GM19023 (cell line): ENCODE measurements around the gene GAS2L3.

Experiments used
- ATAC-seq: cut with Tn5 transposase; IDR thresholded peaks from one replicate; pipeline ENCODE4 v1.9.1; 2021; ENCODE audit warnings: mild to moderate bottlenecking, moderate library complexity; ENCODE audit not compliant: unreplicated experiment

The GAS2L3 gene

GRCh38 chr12:100656856-100657255, 83.4 kb downstream of the GAS2L3 start:
- ATAC-seq = no peak

DNA sequence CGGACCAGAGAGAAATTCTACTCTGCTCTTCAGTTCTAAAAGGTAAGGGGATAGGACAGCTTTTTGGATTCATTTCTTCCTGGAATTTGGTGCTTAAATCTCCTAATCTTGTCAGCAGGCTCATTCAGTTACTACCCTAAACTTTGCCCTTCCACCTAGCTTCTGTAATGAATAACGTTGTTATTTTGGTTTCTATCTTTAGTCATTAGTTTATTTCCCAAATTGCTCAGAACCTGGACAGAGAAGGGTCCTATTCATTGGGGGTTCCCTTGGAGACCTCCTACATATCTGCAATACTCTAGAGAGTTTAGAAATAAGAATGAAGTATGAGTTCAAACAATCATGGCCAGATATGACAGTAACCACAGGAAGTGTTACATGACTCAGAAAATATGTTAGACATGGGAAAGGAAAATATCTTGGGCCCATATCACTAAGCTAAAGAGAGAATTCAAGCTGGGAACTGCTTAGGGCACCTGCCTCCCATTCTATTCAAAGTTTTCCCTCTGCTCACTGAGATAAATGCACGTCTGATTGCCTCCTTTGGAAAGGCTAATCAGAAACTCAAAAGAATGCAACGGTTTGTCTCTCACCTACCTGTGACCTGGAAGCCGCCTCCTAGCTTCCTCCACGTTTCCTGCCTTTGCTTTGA, 87.9 kb downstream of the GAS2L3 start:
- ATAC-seq = no peak

- ATAC-seq = no peak
These were observed 93.1 kb downstream of the GAS2L3 start for GRCh38 chr12:100666588-100666987.

DNA sequence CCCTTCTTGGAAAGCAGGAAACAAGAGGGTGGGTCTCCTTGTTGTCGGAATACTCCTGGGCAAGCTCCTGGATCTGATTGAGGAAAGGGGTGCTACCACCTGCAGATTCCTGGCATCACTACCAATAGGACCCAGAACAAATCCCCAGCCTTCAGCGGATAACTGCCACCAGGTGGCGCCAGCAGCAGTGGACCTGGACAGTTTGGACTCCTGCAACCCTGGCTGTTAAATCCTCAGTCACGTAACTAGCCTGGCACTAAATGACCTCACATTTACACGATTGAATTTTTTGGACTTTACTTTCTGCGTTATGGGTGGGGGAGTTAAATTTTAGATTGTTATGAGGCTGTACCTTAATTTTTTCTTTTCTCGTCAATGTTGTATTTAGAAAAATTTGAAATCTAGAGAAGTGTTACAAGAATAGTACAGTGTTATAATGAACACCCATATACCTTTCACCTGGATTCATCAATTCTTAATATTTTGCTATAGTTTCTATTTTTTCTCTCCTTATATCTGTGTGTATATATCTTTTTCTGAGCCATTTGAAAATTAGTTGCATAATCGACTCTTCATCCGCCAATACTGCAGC, 95.6 kb downstream of the GAS2L3 start:
- peak; percentile 85 for ATAC-seq

GRCh38 chr12:100669922-100670321, 96.4 kb downstream of the GAS2L3 start:
- no peak for ATAC-seq

GRCh38 chr12:100671396-100672074, 98.1 kb downstream of the GAS2L3 start:
- no peak for ATAC-seq

DNA sequence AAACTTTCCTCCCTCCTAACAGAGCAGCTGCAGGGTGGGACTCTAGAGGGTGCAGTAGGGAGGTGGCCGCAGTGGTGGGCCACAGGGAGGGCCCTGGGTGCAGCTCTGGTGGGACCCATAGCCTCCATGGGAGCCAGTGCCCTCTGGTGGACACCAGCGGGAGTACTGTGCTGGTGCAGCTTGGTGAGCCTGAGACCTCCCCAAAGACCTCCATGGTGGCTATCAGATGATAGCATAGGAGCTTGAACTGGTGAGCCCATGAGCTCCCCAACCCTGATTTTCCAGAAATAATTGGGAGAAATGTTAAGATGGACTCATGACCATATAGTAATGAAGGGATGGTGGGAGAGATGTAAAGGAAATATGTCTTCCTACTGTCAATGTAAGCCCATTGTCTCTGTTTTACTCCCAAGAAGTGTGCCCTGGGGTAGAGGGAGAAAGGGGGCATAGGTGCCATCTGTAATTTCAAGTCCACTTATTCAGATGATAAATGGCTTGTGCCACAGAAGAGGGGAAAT, 98.7 kb downstream of the GAS2L3 start:
- peak; percentile 65 for ATAC-seq

DNA sequence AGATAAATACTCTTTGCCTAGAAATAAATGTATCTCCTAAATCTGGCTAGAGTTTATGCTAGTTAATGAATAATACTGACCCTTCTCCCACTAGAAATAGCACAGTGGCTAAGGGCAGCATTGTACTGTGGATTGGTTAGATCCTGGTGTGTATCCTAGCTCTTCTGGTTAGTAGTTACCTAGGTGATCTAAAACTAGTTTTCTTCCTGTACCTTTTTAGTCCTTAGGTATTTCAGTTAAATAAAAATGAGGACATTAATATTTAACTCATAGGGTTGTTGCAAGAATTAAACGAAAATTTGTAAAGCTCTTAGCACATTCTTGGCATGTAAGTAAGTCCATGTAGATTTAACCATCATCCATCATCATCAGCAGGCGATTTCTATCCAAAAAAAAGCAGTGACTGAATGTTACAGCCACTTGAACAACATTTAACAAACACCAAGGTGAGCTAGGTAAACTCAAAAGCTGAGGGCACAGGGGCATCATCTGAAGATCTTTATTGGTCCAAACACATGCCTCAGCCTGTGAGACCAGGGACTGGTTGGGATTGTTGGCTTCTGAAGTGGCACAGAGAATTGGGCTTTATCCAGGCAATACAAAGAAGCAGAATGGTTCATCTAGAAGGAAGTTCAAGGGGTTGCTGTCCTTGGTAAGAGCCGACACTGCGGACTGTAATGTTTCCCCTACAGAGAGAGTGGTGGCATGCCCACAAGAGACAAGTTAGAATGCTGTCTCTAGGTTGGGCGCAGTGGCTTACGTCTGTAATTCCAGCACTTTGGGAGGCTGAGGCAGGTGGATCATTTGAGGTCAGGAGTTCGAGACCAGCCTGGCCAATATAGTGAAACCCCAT, 100.8 kb downstream of the GAS2L3 start:
- ATAC-seq = no peak
